Measurements from ENCODE around the gene TPSG1. TPM values are rescaled to one million over a fixed set of nuclear protein-coding genes. Genes with fewer than 3 reads are reported as not detected.

The TPSG1 gene
- total RNA-seq, 1 experiment from 2014 or later, result not detected

GRCh38 chr16:1195393-1195666 lies 29.7 kb downstream of the TPSG1 start:
- no peak for TF ChIP-seq CTCF (conservative IDR thresholded peaks at IDR 0.05)
- Histone ChIP-seq H3K4me1 (ENCODE audit: insufficient read depth, low read length) (no peaks in the 10 kb centered on the region), H3K14ac (ENCODE audit: insufficient read depth, low read length) (no peak overlapping the region), H3K79me2 (ENCODE audit: insufficient read depth, low read length) (no peaks in the 10 kb centered on the region), H3K4ac (ENCODE audit: low read depth, low read length) (no peak overlapping the region), H2BK20ac (ENCODE audit: low read depth, low read length, poor library complexity, severe bottlenecking) (no peak overlapping the region), H2AFZ (ENCODE audit: low read length) (no peak overlapping the region), H2BK5ac (ENCODE audit: insufficient read length, low read length) (no peak overlapping the region), H3K23ac (ENCODE audit: insufficient read length, low read depth, low read length) (no peak overlapping the region), H3K4me2 (ENCODE audit: insufficient read depth, insufficient read length, low read length) (no peak overlapping the region), H3K9me3 (ENCODE audit: control insufficient read depth, low read depth, low read length) (no peaks in the 10 kb centered on the region), H2AK5ac (ENCODE audit: insufficient read length, low read length) (no peak overlapping the region), H3K18ac (ENCODE audit: insufficient read length, low read depth, low read length) (no peak overlapping the region), H2BK15ac (ENCODE audit: low read depth, low read length) (no peak overlapping the region), H4K8ac (replicated peaks; ENCODE audit: insufficient read length, low read depth, low read length) (no peak overlapping the region), H2BK120ac (ENCODE audit: low read depth, low read length, poor library complexity, severe bottlenecking) (no peak overlapping the region), H4K91ac (ENCODE audit: insufficient read length, low read depth, low read length) (no peak overlapping the region), H2BK12ac (ENCODE audit: insufficient read length, low read depth, low read length) (no peak overlapping the region), H3K27me3 (ENCODE audit: insufficient read depth, low read length) (no peaks in the 10 kb centered on the region), H4K5ac (ENCODE audit: insufficient read length, low read depth, low read length) (no peak overlapping the region), H3K79me1 (ENCODE audit: insufficient read depth, low read depth, low read length, poor library complexity, severe bottlenecking) (no peaks in the 10 kb centered on the region), H3K23me2 (ENCODE audit: insufficient read length, low read depth, low read length, poor library complexity, severe bottlenecking) (peaks cover 2% of the 10 kb centered on the region), H3T11ph (ENCODE audit: low read length) (no peak overlapping the region), H3K9ac (ENCODE audit: extremely low read depth, insufficient read length, low read length) (no peak overlapping the region), H3K56ac (ENCODE audit: insufficient read length, low read depth, low read length) (no peak overlapping the region), H3K27ac (ENCODE audit: insufficient read length, low read depth, low read length) (no peak overlapping the region), H4K20me1 (ENCODE audit: control insufficient read depth, insufficient read depth, insufficient read length) (peaks cover 2% of the 10 kb centered on the region)
- no peaks in the 10 kb centered on the region for H3K27me3 Mint-ChIP-seq (ENCODE audit: low read depth)
- H3K4me1 Mint-ChIP-seq, result peaks cover 4 to 15% of the 10 kb centered on the region in 2 experiments; a peak in 3 of 4 replicates
- no peak for DNase-seq
- no CpG with 5 or more reads among the region's 14 CpGs for WGBS (ENCODE audit: extremely low coverage, insufficient read length, low lambda C conversion rate)
- no peak overlapping the region for H3K27ac Mint-ChIP-seq
- no peaks in the 10 kb centered on the region for H3K9me3 Mint-ChIP-seq
- no peak overlapping the region for H3K4me3 Mint-ChIP-seq
- peaks cover 0 to 4% (median 0%) of the 10 kb centered on the region in 3 experiments; a peak in 3 of 7 replicates for H3K36me3 Mint-ChIP-seq (ENCODE audit: insufficient read depth in 1 of 3, low read depth in 3 of 3)

Data from H9 (cell line).